H54 (cell line): ENCODE results near the gene CRYBG1.

Source experiments
- DNase-seq: peaks from one replicate; pipeline ENCODE4 v3.0.0; 2011; ENCODE audit warnings: low spot score, mixed read lengths; ENCODE audit not compliant: insufficient read length
- FAIRE-seq: peaks from 3 replicates; lab custom pipeline; 2011; peaks lifted over from hg19 to GRCh38; lab: Jason Lieb, UNC
- POLR2A ChIP-seq: IDR thresholded peaks from 2 replicates; pipeline ENCODE4 v1.6.1; 2011; ENCODE audit warnings: low read depth, mild to moderate bottlenecking, low read length

CRYBG1 gene

DNA sequence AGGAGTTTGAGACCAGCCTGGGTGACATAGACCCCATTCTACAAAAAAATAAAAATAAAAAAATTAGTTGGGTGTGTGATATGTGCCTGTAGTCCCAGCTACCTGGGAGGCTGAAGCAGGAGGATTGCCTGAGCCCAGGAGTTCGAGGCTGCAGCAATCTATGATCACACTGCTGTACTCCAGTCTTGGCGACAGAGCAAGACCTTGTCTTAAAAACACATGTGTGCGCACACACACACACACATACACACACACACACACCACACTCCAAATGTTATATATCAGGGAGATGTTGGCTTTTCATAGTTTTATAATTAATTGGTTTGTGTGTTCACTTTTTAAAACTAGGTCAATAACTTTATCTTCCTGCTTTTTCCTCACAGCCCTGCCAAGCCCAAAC is 158.2 kb downstream of the CRYBG1 start:
- no peak for FAIRE-seq
- DNase-seq = no peak
- TF ChIP-seq POLR2A = no peak

DNA sequence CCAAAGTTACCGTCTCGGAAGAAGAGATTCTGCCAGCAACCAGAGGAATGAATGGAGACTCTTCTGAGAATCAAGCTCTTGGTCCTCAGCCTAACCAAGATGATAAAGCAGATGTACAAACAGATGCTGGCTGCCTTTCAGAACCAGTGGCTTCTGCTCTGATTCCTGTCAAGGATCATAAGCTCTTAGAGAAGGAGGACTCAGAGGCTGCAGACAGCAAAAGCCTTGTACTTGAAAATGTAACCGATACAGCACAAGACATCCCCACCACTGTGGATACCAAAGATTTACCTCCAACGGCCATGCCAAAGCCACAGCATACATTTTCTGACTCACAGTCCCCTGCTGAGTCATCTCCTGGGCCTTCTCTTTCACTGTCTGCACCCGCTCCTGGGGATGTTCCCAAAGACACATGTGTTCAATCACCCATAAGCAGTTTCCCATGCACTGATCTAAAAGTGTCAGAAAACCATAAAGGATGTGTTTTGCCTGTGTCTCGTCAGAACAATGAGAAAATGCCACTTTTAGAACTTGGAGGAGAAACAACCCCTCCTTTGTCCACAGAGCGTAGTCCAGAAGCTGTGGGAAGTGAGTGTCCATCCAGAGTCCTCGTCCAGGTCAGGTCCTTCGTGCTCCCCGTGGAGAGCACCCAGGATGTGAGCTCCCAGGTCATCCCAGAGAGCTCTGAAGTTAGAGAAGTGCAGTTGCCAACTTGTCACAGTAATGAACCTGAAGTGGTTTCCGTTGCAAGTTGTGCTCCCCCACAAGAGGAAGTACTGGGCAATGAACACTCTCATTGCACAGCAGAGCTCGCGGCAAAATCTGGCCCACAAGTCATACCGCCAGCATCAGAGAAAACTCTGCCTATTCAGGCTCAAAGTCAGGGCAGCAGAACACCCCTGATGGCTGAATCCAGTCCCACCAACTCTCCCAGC is 159.2 kb downstream of the CRYBG1 start:
- TF ChIP-seq POLR2A = no peak
- no peak for DNase-seq
- FAIRE-seq = peak; percentile 81

DNA sequence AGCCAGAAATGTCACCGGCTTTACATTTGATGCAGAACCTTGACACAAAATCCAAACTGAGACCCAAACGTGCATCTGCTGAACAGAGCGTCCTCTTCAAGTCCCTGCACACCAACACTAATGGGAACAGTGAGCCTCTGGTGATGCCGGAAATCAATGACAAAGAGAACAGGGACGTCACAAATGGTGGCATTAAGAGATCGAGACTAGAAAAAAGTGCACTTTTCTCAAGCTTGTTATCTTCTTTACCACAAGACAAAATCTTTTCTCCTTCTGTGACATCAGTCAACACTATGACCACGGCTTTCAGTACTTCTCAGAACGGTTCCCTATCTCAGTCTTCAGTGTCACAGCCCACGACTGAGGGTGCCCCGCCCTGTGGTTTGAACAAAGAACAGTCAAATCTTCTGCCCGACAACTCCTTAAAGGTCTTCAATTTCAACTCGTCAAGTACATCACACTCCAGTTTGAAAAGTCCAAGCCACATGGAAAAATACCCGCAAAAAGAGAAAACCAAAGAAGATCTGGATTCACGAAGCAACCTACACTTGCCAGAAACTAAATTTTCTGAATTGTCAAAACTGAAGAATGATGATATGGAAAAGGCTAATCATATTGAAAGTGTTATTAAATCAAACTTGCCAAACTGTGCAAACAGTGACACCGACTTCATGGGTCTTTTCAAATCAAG is 160.3 kb downstream of the CRYBG1 start:
- no peak for TF ChIP-seq POLR2A
- DNase-seq (no peak), FAIRE-seq (no peak)

DNA sequence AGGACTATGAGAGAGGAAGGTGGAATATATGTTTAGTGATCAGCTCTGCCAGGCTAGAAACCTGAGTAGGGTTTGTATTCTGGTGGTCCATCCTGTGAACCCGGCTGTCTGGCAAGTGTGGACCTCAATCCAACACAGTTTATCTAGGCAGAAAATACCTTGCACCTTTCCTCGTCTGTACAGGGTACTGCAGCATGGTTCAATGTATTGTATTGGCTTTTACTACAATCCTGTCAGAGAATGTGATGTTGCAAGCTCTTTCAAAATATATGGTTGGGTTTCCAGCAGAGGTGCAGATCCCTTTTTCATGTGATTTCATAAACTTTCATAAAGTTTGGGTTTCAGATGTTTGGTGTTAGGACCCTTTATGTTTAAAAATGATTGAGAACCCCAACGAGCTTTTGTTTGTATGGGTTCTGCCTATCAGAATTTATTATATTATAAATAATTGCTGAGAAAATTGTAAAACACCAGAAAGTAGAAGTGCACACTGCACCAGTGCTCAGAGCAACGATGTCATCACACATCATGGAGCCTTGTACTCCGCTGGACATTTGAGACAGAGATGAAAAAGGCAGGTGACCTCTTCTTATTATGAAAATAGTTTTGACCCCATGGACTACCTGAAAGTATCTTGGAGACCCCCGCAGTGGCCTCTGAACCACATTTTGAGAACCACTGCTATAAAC is 162.2 kb downstream of the CRYBG1 start:
- TF ChIP-seq POLR2A = no peak
- no peak for DNase-seq
- no peak for FAIRE-seq

DNA sequence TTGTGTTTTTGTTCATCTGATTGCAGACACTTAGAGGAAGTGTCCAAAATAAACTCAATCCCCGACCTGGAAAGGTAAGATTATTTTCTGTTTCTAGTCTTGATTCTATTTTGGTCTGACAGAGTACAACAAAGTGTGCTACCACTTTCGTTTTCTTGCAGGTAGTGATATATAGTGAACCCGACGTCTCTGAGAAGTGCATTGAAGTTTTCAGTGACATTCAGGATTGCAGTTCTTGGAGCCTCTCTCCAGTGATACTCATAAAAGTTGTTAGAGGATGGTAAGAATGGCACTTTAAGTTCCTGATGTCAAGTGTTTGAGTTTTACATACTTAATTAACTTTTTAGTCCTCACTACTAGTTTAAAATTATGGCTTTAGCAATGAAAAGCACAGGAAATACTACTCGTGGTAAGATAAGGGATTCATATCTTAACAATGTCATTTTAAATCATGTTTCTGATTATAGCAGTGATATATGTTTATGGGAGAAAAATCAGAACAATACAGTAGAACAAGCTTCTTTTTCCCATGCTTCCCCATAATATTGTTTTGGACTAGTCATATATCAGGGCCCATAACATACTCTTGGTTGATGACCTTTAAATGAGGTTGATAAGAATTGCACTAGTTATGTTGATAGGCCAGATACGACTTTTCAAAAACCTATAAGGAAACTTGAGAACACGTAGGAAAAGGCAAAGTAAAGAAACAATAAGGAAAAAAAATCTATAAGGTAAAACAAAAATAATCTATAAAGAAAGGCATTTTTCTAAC is 164.8 kb downstream of the CRYBG1 start:
- FAIRE-seq = peak; percentile 62
- no peak for DNase-seq
- TF ChIP-seq POLR2A = no peak

DNA sequence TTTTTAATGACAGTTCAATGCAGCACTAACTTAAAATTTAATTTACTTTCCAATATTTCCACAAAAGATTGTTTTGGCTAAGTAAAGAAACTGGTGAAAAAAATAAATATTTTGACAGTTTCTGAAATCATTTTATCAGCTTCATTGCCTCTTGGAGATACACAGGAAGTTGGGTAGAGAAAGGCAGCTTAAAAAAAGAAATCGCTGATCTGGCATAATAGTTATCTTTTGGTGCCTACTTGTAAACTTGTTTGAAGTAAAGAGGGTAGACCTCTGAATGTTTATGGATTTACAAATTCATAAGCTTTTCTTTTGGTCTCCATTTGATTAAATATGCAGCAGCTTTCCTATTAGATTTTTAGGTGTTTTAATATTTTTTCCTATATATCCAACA is 165.4 kb downstream of the CRYBG1 start:
- no peak for TF ChIP-seq POLR2A
- DNase-seq (no peak), FAIRE-seq (peak; percentile 6)

DNA sequence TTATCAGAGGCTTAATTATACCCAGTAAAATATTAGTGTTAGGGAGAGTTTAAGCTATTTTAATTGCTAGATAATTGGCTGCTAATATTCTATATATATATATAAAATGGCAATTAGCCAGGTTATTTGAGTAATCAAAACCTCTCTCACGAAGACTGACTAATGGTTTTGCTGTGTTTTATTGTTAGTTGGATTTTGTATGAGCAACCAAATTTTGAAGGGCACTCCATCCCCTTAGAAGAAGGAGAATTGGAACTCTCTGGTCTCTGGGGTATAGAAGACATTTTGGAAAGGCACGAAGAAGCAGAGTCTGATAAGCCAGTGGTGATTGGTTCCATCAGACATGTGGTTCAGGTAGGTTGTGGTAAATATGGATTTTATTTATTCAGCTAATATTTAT is 166.6 kb downstream of the CRYBG1 start:
- TF ChIP-seq POLR2A = no peak
- DNase-seq = no peak
- no peak for FAIRE-seq

DNA sequence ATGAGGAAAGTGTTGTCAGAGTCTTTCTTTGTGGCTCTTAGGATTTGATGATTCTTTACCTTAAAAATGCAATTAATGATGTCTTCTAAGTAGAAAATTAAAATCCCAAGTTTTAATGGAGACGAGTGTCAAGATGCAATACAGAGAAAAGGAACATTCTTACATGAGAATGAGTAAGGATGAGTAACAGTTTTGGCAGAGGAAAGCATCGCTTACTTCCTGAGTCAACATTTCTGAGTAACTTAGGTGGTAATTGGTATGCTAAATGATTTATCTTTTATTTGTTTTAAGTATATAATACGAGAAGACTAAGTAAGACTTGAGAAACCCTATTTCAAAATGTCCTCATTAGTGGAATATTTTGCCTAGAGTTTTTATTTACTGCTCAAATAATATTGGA is 167.5 kb downstream of the CRYBG1 start:
- DNase-seq (no peak), FAIRE-seq (peak; percentile 81)
- no peak for TF ChIP-seq POLR2A

DNA sequence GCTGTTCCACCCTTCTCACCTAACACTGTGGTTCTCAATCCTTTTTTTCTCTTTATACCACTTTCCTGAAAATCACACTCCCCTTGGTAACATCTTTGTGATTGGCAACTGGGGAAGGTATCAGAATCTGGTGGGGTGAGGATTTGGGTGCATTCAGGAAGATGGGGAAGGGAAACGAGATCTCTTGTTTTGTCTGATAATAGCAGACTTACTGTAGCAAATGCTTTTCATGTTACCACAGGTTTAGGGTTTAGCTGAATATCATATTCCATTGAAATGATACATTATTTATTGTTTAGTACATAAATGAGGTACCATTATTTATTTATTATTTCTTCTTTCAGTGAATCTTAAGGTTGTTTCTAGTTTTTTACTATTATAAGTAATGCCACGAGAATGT is 168.0 kb downstream of the CRYBG1 start:
- FAIRE-seq (no peak), DNase-seq (no peak)
- TF ChIP-seq POLR2A = no peak

DNA sequence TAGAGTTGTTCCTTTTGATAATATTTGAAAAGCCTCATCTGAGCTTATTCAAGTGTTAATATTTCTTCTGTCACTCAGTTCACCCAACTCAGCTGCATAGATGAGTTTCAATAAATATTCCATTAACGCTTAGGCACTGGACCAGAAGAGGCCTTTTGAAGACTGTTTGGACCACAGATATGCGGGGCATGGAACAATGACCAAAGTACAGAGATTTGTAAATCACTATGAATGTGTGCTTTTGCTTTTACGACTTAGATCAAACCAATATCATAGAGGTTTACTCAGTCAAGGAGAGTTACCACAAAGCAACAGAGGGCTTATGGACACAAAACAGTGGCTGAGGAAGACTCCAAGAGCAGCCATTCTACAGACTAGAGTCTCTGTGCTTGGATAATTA is 168.9 kb downstream of the CRYBG1 start:
- DNase-seq (no peak), FAIRE-seq (no peak)

DNA sequence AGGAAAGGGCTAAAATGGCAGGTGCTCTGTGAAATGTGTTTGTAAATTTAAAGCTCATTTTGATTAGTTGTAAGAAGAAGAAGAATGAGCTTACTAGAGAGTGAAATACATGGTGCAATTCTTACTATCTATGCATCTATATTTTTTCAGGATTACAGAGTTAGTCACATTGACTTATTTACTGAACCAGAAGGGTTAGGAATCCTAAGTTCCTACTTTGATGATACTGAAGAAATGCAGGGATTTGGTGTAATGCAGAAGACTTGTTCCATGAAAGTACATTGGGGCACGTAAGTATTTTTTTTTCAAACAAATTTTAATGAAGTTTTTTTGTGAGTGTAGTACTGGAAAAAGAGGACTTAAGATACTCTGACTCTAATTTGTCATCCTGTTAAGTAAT is 169.5 kb downstream of the CRYBG1 start:
- TF ChIP-seq POLR2A = no peak
- no peak for FAIRE-seq
- DNase-seq = no peak

More for the DNA sequence above, 168.9 kb downstream of the CRYBG1 start:
- TF ChIP-seq POLR2A = no peak

DNA sequence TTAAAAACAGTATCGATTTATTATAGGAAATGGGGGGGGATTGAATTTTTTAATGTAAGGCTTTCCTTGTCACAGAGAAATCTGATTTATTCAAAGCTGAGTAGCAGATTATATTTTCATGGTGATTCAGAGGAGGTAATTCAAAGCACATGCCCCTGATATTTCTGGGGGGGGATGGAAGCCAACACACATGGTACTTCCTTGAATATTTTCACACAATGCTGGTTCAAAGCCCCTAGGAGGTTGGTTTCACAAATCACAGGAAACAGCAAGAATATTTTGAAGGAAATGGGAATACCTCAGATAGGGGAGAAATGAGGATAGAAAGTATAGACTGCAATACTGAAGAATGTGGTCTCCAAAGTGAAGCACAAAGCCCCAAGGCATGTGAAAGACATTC is 170.0 kb downstream of the CRYBG1 start:
- TF ChIP-seq POLR2A = no peak
- no peak for FAIRE-seq

DNA sequence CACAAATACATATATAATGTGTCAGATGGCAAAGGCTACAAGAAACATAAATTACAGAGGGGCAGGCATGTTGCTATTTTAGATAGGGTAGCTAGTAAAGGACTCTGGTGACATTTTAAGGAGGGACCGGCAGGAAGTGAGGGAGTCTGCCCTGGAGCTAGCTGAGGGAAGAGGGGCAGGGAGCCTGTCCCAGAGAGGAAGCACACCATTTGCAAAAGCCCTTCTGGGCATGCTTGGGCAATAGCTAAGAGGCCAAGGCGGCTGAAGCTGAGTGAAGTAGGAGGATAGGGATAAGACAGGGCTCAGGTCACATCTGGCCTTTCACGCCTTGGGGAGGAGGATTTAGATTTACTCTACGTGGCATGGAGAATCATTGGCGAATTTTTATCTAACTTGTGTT is 172.5 kb downstream of the CRYBG1 start:
- DNase-seq = no peak
- FAIRE-seq = no peak
- TF ChIP-seq POLR2A = no peak

More for the DNA sequence above, 170.0 kb downstream of the CRYBG1 start:
- no peak for DNase-seq
